NCI-H146 treated with DMSO at 0.1 percent for 48 hours (cell line): ENCODE measurements around the gene MYO1D.
A peak's percentile ranks its signal among the peaks of the same experiment; 100 is the strongest.
"Not testable (repeated sequence)": the region's sequence is repeated elsewhere in the genome, so short reads cannot be mapped to it uniquely, and the experiment has no call there.

Experiments used
- DNase-seq: peaks from one replicate; lab custom pipeline; 2025; ENCODE audit not compliant: unreplicated experiment; lab: John Stamatoyannopoulos, UW

Gene MYO1D

DNA sequence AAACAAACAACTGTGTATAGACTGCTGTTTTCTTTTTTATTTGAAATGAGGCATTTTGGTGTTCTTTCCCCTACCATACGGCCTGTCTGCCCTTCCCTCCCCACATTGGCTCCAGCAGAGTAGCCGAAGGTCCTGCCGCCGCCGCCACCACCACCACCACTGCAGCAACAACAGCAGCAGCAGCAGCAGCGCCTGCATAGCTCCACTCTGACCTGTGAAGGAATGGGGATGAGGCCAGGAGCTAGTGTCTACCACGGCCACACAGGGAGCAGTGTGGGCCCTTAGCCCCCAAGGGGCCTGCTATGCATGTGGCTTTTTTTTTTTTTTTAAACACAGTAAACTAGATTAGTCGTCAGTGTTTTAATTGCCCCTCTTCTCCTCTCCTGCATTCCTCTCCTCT, 395.7 kb downstream of the MYO1D start:
- DNase-seq, result no peak

DNA sequence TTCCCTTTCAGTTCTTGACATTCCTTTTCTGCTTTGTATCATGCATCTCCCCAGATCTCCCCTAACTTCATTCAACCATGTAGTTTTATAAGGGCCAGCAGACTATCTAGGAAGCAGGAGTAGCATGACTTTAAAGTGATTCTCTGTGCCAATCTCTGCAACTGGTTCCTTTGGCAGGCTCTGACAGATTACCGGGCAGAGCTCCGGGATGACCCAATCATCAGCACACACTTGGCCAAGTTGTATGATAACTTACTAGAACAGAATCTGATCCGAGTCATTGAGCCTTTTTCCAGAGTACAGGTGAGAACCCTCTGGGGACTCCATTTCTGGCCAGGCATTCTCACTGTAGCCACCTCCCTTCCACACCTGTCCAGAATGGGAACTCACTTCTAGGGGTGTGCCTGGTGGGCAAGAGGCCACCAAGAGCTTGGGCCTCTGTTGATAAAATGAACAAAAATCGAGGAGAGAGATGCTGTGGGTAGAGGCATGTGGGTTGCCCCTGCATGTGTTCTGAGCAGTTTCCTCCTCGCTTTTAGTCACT, 397.8 kb downstream of the MYO1D start:
- no peak for DNase-seq

DNA sequence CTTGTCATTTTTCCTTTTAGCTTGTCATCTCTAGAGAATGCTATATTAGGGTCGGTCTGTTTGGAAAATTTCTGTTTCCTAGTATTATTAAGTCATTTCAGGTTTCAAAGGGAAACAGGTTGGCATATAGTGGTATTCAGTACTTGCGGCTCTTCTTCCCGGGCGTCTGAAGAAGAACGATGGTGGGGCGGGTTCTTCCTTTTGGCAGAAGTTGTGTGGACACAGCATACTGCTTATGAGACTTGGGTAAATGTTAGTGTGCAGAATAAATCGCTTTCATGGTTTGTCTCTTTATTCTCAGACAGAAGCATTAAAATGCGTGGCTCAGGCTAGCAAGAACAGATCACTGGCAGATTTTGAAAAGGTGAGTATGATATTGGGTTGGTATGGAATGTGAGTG, 399.7 kb downstream of the MYO1D start:
- no peak for DNase-seq

DNA sequence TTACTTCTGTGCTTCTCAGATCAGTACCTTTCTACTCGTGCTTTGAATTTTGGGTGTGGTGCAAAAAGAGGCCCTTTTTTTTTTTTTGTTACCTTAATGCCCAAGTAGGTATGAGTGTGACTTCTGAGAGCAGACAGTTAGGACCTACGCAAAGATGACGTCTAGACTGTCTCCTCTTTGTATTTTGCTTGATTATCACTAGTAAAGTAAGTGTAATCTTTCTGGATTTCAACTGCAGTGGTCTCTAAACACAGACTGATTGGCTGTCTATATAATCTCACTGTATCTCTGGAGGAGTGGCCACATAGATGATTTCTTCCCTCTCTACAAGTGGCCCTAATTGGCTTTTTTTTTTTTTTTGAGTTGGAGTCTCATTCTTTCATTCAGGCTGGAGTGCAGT, 401.7 kb downstream of the MYO1D start:
- DNase-seq, result no peak

DNA sequence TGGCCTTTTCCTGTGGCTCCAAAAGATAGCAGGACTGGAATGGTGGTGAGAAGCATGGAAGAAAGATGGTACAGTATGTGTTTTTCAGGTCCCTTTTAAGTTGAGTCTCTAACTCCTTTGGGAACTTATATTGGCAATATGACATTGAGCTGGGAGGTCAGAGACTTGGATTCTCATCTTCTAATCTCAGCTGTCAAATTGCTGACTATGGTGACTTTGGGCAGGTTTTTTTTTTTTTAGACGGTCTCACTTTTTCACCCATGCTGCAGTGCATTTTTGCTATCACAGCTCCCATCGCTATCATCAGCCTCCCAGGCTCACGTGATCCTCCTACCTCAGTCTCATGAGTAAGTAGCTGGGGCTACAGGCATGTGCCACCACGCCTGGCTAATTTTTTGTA, 405.3 kb downstream of the MYO1D start:
- no peak for DNase-seq

DNA sequence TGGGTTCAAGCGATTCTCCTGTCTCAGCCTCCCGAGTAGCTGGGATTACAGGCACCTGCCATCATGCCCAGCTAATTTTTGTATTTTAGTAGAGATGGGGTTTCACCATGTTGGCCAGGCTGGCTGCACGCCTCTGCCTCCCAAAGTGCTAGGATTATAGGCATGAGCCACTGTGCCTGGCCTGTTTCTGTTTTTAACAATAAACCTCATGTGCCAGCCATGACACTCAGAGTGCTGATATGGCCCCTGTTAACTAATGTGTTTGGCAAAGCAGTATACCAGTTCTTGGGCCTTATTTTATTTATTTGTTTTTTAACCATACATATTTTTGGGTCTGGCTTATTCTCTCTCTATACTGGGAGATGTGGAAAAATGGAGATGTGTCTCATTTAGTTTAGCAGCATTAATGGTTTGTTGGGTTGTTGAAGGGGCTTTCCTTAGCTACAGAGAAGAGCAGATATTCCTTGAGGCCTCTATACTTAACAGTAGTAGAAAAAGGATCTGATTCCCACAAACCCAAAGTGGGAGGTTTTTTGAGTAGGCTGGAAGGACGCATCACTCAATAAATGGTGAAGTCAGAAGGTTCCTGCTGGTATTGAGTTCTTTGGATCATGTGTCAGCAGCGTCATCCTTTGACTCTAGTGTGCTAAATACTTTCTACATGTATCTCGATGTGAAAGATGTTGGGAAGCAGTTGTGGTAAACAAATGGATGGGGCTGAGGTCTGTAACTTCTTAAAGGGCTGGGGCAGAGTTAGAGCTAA, 406.3 kb downstream of the MYO1D start:
- DNase-seq, result no peak

DNA sequence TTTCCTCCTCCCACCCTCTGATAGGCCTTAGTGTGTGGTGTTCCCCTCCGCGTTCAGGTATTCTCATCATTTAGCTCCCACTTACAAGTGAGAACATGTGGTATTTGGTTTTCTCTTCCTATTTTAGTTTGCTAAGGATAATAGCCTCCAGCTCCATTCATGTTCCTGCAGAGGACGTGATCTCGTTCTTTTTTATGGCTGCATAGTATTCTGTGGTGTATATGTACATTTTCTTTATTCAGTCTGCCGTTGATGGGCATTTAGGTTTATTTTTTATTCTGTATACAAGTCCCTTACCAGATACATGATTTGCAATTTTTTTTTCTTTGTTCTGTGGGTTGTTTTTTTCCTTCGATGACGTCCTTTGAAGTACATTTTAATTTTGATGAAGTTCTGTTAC, 409.0 kb downstream of the MYO1D start:
- no peak for DNase-seq

DNA sequence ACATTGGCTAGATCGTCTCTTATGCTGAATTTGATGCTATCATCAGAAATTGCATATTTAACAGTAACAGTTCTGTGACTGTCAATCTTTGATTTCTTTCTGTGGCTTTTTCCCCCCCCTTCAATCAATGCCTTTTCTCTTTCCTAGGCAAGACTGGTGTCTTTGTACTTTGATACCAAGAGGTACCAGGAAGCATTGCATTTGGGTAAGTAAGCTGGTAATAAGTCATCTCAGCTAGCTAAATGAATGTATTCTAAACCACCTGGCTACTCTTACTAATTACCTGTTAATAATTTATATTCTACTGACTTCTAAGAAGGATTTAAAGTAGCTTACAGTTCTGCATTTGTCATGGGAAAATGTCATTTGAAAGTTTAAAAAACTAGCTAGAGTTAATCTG, 412.6 kb downstream of the MYO1D start:
- no peak for DNase-seq

DNA sequence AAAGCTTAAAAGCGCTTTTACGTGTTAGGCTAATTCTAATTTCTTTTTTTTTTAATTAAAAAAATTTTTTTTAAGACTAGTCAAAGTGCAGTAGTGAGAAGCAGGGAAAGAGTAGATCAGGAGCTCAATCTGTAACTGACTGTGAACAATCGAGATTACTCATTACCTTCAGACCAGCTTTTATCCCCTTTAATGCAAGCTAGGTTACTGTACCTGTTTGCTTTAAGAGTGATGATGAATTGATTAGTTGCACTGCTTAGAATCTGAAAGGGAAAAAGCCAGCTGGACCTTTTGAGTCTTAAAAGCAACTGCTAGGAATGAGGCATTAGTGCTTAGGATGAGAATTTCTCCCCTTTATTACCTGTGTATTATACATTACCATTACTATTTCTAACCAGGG, 413.6 kb downstream of the MYO1D start:
- no peak for DNase-seq

DNA sequence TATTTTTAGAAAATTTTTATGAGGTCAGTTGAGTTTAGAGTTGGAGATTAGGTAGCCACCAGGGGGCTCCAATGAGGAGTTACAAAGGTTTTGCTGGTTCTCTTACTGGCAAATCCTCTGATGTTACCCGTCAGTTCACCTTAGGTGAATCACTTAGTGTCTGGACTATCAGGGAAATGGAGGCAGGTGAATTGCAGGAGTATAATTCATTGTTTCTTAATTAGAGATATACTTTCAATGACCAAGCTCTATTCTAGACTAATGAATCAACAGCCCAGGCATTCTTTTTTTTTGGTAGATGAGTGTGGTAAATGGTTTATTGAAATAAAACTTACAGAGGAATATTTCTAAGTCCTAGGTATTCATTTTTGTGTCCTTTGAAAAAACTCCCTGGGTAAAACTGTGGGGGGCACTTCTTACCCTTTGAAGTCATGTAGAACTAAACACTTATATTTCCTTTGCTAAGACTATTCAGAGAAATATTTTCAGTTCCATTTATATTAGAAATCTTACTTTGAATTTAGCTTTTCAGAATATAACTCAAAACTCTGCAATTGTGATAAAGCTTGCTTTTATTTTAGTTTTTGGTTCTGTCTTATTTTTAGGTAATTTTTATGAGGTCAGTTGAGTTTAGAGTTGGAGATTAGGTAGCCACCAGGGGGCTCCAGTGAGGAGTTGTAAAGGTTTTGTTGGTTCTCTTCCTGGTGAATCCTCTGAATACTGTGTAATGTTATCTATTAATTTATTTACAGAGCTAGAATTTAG, 414.9 kb downstream of the MYO1D start:
- peak; percentile 31 for DNase-seq

DNA sequence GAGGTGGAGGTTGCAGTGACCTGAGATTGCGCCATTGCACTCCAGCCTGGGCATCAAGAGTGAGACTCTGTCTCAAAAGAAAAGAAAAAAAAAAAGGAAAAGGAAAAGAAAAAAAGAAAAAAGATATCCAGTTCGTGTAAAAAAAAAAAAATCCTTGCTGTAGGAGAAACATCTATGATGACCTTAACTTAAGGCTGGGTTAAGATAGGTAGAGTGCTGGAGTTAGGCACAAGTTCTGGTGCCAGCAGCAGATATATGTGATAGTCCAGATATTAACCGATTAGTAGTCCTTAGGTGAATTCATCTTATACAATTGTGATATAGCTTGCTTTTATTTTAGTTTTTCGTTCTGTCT, 415.4 kb downstream of the MYO1D start:
- DNase-seq, result no peak

DNA sequence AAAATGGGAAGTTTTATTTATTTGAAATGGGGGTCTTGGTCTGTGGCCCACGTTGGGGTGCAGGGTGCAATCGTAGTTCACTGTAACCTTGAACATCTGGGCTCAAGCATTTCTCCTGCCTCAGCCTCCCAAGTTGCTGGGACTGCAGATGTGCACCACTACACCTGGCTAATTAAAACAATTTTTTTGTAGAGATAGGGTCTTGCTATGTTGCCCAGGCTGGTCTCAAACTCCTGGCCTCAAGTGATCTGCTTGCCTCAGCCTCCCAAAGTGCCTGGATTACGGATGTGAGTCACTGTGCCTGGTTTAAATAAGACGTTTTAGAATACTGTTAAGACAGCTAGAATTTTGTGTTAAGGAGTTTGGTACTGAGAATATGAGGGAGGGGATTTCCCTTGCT, 416.9 kb downstream of the MYO1D start:
- no peak for DNase-seq

DNA sequence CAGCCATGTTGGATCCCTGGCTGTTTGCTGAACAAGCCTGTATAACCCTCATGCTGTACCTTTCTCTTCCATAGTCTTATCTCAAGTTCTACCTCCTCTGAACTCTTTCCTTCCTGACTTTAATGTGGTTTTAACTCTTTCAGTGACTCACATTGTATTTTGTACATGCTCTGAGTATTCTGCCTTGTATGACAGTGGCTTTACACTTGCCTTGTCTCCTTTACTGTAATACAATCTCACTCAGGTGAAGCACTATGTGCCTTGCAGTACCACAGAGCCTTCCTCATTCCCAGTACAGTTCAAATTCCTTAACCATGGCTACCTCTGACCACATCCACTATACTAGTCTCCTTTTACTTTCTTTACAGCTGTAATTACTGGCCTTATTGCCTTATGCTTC, 418.6 kb downstream of the MYO1D start:
- DNase-seq, result no peak

DNA sequence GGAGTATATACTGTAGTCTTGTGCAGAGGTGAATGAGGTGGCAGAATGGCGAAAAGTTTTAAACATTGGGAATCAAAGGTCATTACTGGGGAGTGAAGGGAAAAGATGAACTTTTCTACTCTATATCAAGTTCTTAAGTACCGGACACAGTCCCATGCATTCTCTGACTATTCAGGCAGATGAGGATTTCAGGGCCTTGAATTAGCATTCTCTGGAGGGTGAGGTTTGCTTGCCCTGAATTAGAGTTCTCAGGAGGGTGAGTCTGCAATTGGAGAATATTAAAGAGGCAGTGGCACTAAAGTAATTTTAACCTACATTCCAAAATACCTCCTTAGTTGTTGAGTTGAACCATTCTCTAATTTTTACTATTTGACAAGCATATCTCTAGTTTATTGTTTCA, 423.6 kb downstream of the MYO1D start:
- no peak for DNase-seq

DNA sequence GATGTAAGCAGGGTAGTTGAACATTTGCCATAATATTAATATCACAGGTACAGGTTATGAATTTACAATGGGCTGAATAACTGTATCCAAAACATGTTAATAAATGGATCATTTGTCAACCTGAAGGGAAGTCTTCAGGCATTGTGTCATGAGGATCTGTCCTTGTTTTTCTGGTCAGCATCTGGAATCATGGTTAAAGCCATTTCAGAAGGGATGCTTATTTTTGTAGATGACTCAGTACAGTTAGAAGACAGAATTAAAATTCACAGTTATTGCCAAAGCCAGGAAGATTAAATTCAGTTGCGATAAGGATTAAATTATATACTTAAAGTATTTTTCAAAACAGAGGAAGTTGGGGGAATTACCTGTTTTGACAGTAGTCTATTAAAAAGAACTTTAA, 424.6 kb downstream of the MYO1D start:
- DNase-seq, result no peak

DNA sequence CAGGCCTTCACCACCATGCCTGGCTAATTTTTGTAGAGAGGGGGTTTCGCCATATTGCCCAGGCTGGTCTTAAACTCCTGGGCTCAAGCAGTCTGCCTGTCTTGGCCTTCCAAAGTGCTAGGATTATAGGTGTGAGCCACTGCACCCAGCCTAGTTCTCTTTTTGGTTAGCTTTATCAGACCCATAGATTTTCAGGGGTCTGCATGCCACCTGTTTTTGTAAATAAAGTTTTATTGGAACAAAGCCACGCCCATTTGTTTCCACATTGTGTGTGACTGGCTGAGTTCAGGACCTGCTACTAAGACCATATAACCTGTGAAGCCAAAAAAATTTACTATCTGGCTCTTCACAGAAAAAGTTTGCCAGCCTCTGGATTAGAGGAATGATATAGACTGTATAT, 425.0 kb downstream of the MYO1D start:
- DNase-seq, result no peak

DNA sequence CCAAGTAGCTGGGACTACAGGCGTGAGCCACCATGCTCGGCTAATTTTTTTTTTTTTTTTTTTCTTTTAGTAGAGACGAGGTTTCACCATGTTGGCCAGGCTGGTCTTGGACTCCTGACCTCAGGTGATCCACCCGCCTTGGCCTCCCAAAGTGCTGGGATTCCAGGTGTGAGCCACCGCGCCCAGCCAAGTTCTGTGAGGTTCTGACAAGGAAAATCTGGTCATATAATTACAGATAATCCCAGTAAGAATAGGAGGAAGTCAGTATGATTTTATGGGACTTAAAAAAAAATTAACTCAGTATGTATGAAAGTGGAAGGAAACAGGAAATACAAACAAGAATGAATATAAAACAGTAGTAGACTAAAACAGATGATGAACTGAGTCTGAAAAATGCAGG, 426.5 kb downstream of the MYO1D start:
- not testable (repeated sequence) for DNase-seq

DNA sequence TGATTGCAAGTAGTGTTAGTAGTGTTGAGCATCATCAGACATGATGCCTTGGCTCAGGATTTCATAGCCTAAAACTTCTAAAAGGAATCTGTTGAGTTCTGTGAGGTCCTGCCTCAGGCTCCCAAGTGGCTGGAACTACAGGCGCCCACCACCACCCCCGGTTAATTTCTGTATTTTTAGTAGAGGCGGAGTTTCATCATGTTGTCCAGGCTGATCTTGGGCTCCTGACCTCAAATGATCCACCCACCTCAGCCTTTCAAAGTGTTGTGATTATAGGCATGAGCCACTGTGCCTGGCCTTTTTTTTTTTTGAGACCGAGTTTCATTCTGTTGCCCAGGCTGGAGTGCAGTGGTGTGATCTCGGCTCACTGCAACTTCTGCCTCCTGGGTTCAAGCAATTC, 427.0 kb downstream of the MYO1D start:
- DNase-seq, result no peak

DNA sequence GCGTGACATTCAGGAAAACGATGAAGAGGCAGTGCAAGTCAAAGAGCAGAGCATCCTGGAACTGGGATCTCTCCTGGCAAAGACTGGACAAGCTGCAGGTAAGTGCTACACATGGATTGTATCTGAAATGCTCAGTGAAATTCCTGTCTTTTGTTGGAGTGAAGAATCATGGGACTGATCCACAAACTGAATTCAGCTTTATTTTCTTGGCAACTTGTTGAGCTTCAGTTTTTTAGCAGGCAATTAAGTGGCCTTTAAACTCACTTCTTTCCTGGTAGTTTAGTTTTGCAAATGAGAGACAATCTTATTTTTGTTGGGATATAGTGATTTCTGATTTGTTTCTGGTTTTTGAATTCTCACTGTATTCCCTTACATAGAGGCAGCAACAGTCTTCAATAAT, 430.0 kb downstream of the MYO1D start:
- no peak for DNase-seq

DNA sequence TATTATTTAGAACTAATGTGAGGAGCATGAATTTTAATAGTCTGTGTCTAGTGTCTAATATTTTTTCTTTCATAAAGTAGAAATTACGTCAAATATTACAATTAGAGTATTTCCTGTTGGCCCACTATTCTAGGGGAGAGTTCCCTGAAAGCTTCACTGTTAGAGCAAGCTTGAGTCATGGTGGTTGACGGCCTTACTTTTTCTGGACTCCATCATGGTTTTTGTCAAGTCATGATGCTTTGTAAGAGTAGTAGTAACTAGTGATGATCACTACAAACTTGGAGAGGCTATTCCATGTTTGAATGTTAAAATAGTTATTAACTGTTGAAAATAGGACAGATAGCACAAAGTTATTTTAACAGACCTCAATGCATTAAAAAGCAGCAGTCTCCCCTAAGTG, 431.0 kb downstream of the MYO1D start:
- no peak for DNase-seq

DNA sequence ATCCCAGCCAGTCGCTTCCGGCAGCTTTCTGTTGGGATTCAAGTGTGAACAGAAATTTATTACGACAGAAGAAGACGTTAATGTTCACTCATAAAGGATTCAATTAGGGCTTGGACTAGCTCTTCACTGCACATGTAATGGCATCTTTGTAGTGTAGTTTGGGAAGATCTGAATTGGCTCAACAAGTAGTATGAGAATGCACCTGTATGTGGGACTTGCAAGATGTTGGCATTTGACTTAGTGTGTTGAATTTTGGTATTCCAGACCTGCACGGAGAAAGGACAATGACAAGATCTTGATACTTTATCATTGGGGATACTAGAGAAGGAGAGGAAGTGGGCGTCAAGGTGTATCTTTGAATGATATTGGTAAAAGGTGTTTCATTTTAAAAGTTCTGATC, 431.4 kb downstream of the MYO1D start:
- DNase-seq, result no peak

DNA sequence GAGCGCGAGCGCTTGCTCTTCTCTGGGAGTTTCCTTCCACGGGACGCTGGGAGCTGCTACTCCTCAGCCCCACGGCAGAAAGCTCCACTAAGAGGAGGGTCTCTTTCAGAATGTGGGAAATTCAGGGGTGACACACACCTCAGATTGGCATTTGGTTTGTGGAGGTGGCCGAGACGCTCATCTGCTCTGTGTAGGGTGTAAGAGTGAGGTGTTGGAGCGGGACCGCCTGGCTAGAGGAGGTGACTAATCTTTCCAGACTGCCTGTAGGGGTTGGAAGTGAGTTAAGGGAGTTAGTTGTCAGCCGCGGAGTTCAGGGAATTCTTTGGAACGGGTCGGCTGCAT, 431.9 kb downstream of the MYO1D start:
- no peak for DNase-seq
